GM23338 (cell line): Measurements from ENCODE around the gene RNLS.

Source experiments
- CTCF ChIP-seq, 2 experiments: fragments of 200-600 bp in 1 of 2; sonication (generic) in 1 of 2; conservative IDR thresholded peaks; 2 replicates each; pipeline versions ENCODE4 v1.5.1 to v1.6.1; 2016 to 2017; ENCODE audit warnings: antibody characterized with exemption in 2 of 2, low read depth in 2 of 2, mild to moderate bottlenecking in 2 of 2, moderate library complexity in 1 of 2
- ETS1 ChIP-seq: IDR thresholded peaks from 2 replicates; pipeline ENCODE4 v1.6.1; 2016; ENCODE audit warnings: antibody characterized with exemption
- EZH2 ChIP-seq: fragments of 200-600 bp; sonication (generic); IDR thresholded peaks from one replicate; pipeline ENCODE4 v1.8.0; 2017; ENCODE audit warnings: antibody characterized with exemption, mild to moderate bottlenecking, low read depth; ENCODE audit not compliant: unreplicated experiment
- EZH2phosphoT487 ChIP-seq: fragments of 200-600 bp; sonication (generic); IDR thresholded peaks from one replicate; pipeline ENCODE4 v1.8.1; 2018; ENCODE audit warnings: antibody characterized with exemption; ENCODE audit not compliant: unreplicated experiment
- POLR2AphosphoS5 ChIP-seq: IDR thresholded peaks from 2 replicates; pipeline ENCODE4 v1.6.1; 2016; ENCODE audit warnings: antibody characterized with exemption, low read depth
- REST ChIP-seq: IDR thresholded peaks from one replicate; pipeline ENCODE4 v1.6.1; 2018; ENCODE audit warnings: antibody characterized with exemption; ENCODE audit not compliant: unreplicated experiment

GRCh38 chr10:88418871-88419270, 164.2 kb downstream of the RNLS start:
- no peak for TF ChIP-seq CTCF (conservative IDR thresholded peaks at IDR 0.05; ENCODE audit: low read depth in 2 of 2)
- no peak for TF ChIP-seq REST
- TF ChIP-seq EZH2 = no peak
- TF ChIP-seq POLR2AphosphoS5 = no peak
- no peak for TF ChIP-seq EZH2phosphoT487
- no peak for TF ChIP-seq ETS1
